ENCODE measurements around the gene FUBP3. TPM values are rescaled to one million over a fixed set of nuclear protein-coding genes. Genes with fewer than 3 reads are reported as not detected.

The FUBP3 gene
- polyA plus RNA-seq, 1 experiment: 38.8 TPM

DNA sequence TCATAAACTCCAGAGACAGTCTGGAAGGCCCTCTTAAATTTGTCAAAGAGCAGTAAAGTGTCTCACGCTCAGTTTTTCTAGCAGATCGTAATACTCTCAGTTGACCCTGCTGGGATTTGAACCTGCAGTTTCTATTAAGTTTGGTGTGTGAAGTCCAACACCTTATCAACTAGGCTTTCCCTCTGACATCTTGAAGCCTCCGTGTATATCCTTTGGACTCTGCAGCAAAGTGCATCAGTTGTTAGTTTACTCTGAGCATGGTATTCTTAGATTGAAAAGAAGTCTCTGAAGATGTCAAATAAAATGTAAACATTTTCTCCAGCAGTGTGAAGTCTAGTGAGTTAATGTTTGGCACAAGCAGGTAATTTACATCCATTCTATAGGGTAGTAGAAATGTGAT lies 2.4 kb downstream of the FUBP3 start:
- no peaks in the 10 kb centered on the region for H3K27me3 ChIP-seq (ENCODE audit: control insufficient read depth, insufficient read depth, low read length)
- ChIA-PET POLR2A (no interaction called here), CTCF (interaction anchor here (0.6 kb wide), 1 partner anchor 87 kb away, joined by 4 read pairs; no protein-coding TSS in a partner anchor)
- DNase-seq (ENCODE audit: low read depth): no peak
- no peak overlapping the region for H3K4me3 ChIP-seq (ENCODE audit: low read depth, low read length)
- 0 out of 2 replicates have a peak, but pooled peaks cover 1% of the 10 kb centered on the region for H3K36me3 ChIP-seq (ENCODE audit: control insufficient read depth, insufficient read depth, low read length)
- TF ChIP-seq, protein P1, sequence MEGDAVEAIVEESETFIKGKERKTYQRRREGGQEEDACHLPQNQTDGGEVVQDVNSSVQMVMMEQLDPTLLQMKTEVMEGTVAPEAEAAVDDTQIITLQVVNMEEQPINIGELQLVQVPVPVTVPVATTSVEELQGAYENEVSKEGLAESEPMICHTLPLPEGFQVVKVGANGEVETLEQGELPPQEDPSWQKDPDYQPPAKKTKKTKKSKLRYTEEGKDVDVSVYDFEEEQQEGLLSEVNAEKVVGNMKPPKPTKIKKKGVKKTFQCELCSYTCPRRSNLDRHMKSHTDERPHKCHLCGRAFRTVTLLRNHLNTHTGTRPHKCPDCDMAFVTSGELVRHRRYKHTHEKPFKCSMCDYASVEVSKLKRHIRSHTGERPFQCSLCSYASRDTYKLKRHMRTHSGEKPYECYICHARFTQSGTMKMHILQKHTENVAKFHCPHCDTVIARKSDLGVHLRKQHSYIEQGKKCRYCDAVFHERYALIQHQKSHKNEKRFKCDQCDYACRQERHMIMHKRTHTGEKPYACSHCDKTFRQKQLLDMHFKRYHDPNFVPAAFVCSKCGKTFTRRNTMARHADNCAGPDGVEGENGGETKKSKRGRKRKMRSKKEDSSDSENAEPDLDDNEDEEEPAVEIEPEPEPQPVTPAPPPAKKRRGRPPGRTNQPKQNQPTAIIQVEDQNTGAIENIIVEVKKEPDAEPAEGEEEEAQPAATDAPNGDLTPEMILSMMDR (IDR thresholded peaks at IDR 0.05; ENCODE audit: insufficient read depth, low read depth, low read length): no peak

GRCh38 chr9:130583271-130583670 lies 3.9 kb downstream of the FUBP3 start:
- POLR2A ChIA-PET: no interaction called here
- H3K36me3 ChIP-seq (ENCODE audit: control insufficient read depth, insufficient read depth, low read length): peaks cover 3% of the 10 kb centered on the region; the same call in 1 of the 2 replicates
- no peaks in the 10 kb centered on the region for H3K27me3 ChIP-seq (ENCODE audit: control insufficient read depth, insufficient read depth, low read length)
- CTCF ChIA-PET: no interaction called here
- no peak for DNase-seq (ENCODE audit: low read depth)
- TF ChIP-seq, protein P1 (IDR thresholded peaks at IDR 0.05; ENCODE audit: insufficient read depth, low read depth, low read length): no peak
- no peak overlapping the region for H3K4me3 ChIP-seq (ENCODE audit: low read depth, low read length)

GRCh38 chr9:130587921-130588320 lies 8.5 kb downstream of the FUBP3 start:
- no peak for DNase-seq (ENCODE audit: low read depth)
- Histone ChIP-seq H3K4me3 (ENCODE audit: low read depth, low read length) (no peak overlapping the region), H3K36me3 (ENCODE audit: control insufficient read depth, insufficient read depth, low read length) (peaks cover 6% of the 10 kb centered on the region; the same call in 1 of the 2 replicates), H3K27me3 (ENCODE audit: control insufficient read depth, insufficient read depth, low read length) (no peaks in the 10 kb centered on the region)
- ChIA-PET POLR2A (no interaction called here), CTCF (no interaction called here)
- TF ChIP-seq, protein P1 (IDR thresholded peaks at IDR 0.05; ENCODE audit: insufficient read depth, low read depth, low read length): no peak

DNA sequence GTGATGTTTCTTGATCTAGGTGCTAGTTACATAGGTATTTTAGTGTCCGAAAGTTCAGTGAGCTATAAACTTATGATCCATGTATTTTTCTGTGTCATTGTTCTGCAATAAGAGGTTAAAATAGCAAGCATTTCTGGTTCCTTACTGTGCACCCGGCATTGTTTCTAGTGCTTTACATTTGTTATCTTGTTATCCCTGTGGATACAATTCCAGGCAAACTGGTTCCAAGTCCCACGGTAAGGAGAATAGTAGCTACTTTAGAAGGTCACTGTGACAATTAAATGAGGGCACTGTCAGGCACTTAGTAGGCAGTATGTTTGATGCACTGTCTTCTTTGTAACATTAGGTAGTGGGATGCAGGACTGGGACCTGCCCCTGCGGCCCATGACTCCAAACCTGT lies 9.0 kb downstream of the FUBP3 start:
- TF ChIP-seq, protein P1 (IDR thresholded peaks at IDR 0.05; ENCODE audit: insufficient read depth, low read depth, low read length): no peak

GRCh38 chr9:130589754-130590153 lies 10.4 kb downstream of the FUBP3 start:
- no peak overlapping the region for H3K4me3 ChIP-seq (ENCODE audit: low read depth, low read length)
- CTCF ChIA-PET: no interaction called here
- TF ChIP-seq, protein P1 (IDR thresholded peaks at IDR 0.05; ENCODE audit: insufficient read depth, low read depth, low read length): no peak
- H3K36me3 ChIP-seq (ENCODE audit: control insufficient read depth, insufficient read depth, low read length): peaks cover 5% of the 10 kb centered on the region; the same call in 1 of the 2 replicates
- POLR2A ChIA-PET: no interaction called here
- no peaks in the 10 kb centered on the region for H3K27me3 ChIP-seq (ENCODE audit: control insufficient read depth, insufficient read depth, low read length)
- no peak for DNase-seq (ENCODE audit: low read depth)

More for the DNA sequence above, 9.0 kb downstream of the FUBP3 start:
- H3K4me3 ChIP-seq (ENCODE audit: low read depth, low read length): no peak overlapping the region
- CTCF ChIA-PET: no interaction called here
- POLR2A ChIA-PET: no interaction called here
- DNase-seq (ENCODE audit: low read depth): no peak
- no peaks in the 10 kb centered on the region for H3K27me3 ChIP-seq (ENCODE audit: control insufficient read depth, insufficient read depth, low read length)
- peaks cover 5% of the 10 kb centered on the region; the same call in 1 of the 2 replicates for H3K36me3 ChIP-seq (ENCODE audit: control insufficient read depth, insufficient read depth, low read length)

All from BJ (cell line).